Ascending aorta (tissue), 2 donors: ENCODE measurements around the gene PIPOX. TPM values are rescaled to one million over a fixed set of nuclear protein-coding genes. Genes with fewer than 3 reads are reported as not detected.

Experiments
- DNase-seq, 2 donors: peaks; one replicate each; pipeline ENCODE4 v3.0.0-alpha.2; 2019; ENCODE audit warnings: low spot score in 2 of 2
- H3K27ac ChIP-seq, 2 donors: fragments of 200-600 bp; sonication (generic); one replicate each; pipeline ENCODE4 v1.5.1; 2016 to 2017; ENCODE audit warnings: mild to moderate bottlenecking in 1 of 2
- H3K27me3 ChIP-seq: fragments of 200-600 bp; sonication (generic); one replicate; pipeline ENCODE4 v1.5.1; 2017
- H3K36me3 ChIP-seq, 2 donors: fragments of 200-600 bp; sonication (generic); one replicate each; pipeline ENCODE4 v1.5.1; 2016
- H3K4me1 ChIP-seq, 2 donors: fragments of 200-600 bp; sonication (generic); one replicate each; pipeline ENCODE4 v1.5.1; 2016 to 2017; ENCODE audit warnings: mild to moderate bottlenecking in 1 of 2
- H3K4me3 ChIP-seq, 2 donors: fragments of 200-600 bp; sonication (generic); one replicate each; pipeline ENCODE4 v1.5.1; 2016 to 2017; ENCODE audit warnings: mild to moderate bottlenecking in 1 of 2
- H3K9me3 ChIP-seq, 2 donors: fragments of 200-600 bp; sonication (generic); one replicate each; pipeline ENCODE4 v1.5.1; 2016
- CTCF ChIP-seq, 3 experiments: fragments of 200-600 bp in 2 of 3; fragments of 450-650 bp in 1 of 3; sonication (generic) in 2 of 3; IDR thresholded peaks; one replicate each; pipeline ENCODE4 v1.5.1; 2016 to 2019; ENCODE audit warnings: antibody characterized with exemption in 3 of 3, mild to moderate bottlenecking in 1 of 3, moderate library complexity in 1 of 3
- intact Hi-C: fragments of 100-400 bp; cut with DNase I; formaldehyde crosslinking; loops from one replicate; pipeline ENCODE4 v1.15.1; 2023
- total RNA-seq: library from RNA; depleted of rRNA; stranded (reverse); fragments of >200 nt; gene quantifications from one replicate; pipeline ENCODE4 v1.1.0, GENCODE V29; 2016

PIPOX gene
- total RNA-seq, 1 donor from 2014 or later, result not detected

DNA sequence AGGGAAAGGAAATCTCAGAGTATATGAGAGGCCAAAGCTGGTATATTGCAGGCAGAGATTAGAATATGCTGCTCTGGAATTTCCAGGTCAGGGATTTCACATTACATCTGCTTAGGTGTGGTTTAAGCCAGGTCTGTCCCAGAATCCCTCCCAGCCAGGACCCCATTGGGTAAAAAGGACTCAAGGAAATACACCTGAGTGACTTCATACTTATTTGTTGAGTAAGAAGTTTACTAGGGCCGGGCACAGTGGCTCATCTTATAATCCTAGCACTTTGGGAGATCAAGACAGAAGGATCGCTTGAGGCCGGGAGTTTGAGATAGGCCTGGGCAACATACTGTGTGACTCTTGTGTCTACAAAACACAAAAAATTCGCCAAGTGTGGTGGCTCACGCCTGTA lies 7.2 kb downstream of the PIPOX start:
- Histone ChIP-seq H3K9me3 (no peaks in the 10 kb centered on the region), H3K27ac (no peak overlapping the region), H3K4me3 (no peak overlapping the region), H3K27me3 (no peaks in the 10 kb centered on the region), H3K4me1 (no peaks in the 10 kb centered on the region), H3K36me3 (no peaks in the 10 kb centered on the region)
- TF ChIP-seq CTCF (IDR thresholded peaks at IDR 0.05), result no peak
- no peak for DNase-seq
- intact Hi-C loops, result loop anchor here (10.0 kb wide), 1 partner anchor 815 kb away; no protein-coding TSS in a partner anchor

GRCh38 chr17:29051194-29051593 lies 8.3 kb downstream of the PIPOX start:
- no peaks in the 10 kb centered on the region for H3K4me1 ChIP-seq
- no peaks in the 10 kb centered on the region for H3K9me3 ChIP-seq
- no peak overlapping the region for H3K4me3 ChIP-seq
- no peak overlapping the region for H3K27ac ChIP-seq
- no peaks in the 10 kb centered on the region for H3K36me3 ChIP-seq
- no peaks in the 10 kb centered on the region for H3K27me3 ChIP-seq
- no peak for TF ChIP-seq CTCF (IDR thresholded peaks at IDR 0.05)
- intact Hi-C loops, result loop anchor here (10.0 kb wide), 1 partner anchor 816 kb away; no protein-coding TSS in a partner anchor
- DNase-seq, result no peak

- H3K27me3 ChIP-seq, result no peaks in the 10 kb centered on the region
- intact Hi-C loops, result loop anchor here (10.0 kb wide), 1 partner anchor 817 kb away; no protein-coding TSS in a partner anchor
- H3K27ac ChIP-seq, result no peak overlapping the region
- no peak for DNase-seq
- H3K9me3 ChIP-seq, result no peaks in the 10 kb centered on the region
- H3K4me3 ChIP-seq, result no peak overlapping the region
- TF ChIP-seq CTCF (IDR thresholded peaks at IDR 0.05), result no peak
- no peaks in the 10 kb centered on the region for H3K4me1 ChIP-seq
- H3K36me3 ChIP-seq, result no peaks in the 10 kb centered on the region
Measured at GRCh38 chr17:29051731-29052130, 8.8 kb downstream of the PIPOX start.

DNA sequence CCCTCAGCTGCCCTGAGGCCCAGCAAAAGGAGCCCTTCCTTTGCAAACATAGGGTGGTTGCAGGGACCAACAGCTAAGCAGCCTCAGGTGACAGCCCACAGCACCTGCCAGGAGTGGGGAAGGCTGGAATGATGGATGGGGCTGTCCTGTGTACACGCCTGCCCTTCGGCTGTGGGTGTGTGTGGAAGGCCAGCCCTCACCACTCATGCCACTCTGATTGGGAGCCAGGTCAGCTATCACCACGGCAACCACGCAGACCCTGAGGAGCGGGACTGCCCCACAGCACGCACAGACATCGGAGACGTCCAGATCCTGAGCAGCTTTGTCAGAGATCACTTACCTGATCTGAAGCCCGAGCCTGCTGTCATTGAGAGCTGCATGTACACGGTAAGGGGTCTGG lies 11.9 kb downstream of the PIPOX start:
- Histone ChIP-seq H3K9me3 (no peaks in the 10 kb centered on the region), H3K36me3 (no peaks in the 10 kb centered on the region), H3K27ac (no peak overlapping the region), H3K4me1 (no peaks in the 10 kb centered on the region), H3K27me3 (no peaks in the 10 kb centered on the region), H3K4me3 (no peak overlapping the region)
- no peak for DNase-seq
- no peak for TF ChIP-seq CTCF (IDR thresholded peaks at IDR 0.05)
- intact Hi-C loops, result loop anchor here (10.0 kb wide), 1 partner anchor 820 kb away; no protein-coding TSS in a partner anchor

GRCh38 chr17:29057361-29057760 lies 14.4 kb downstream of the PIPOX start:
- TF ChIP-seq CTCF (IDR thresholded peaks at IDR 0.05), result no peak
- Histone ChIP-seq H3K36me3 (no peaks in the 10 kb centered on the region), H3K9me3 (no peaks in the 10 kb centered on the region), H3K27ac (no peak overlapping the region), H3K4me1 (no peaks in the 10 kb centered on the region), H3K4me3 (no peak overlapping the region), H3K27me3 (no peaks in the 10 kb centered on the region)
- intact Hi-C loops, result loop anchor here (10.0 kb wide), 1 partner anchor 823 kb away; no protein-coding TSS in a partner anchor
- DNase-seq, result no peak

GRCh38 chr17:29058391-29058790 lies 15.4 kb downstream of the PIPOX start:
- H3K27ac ChIP-seq, result no peak overlapping the region
- no peaks in the 10 kb centered on the region for H3K4me1 ChIP-seq
- no peaks in the 10 kb centered on the region for H3K36me3 ChIP-seq
- TF ChIP-seq CTCF (IDR thresholded peaks at IDR 0.05), result no peak
- H3K9me3 ChIP-seq, result no peaks in the 10 kb centered on the region
- H3K4me3 ChIP-seq, result no peak overlapping the region
- no peak for DNase-seq
- intact Hi-C loops, result loop anchor here (10.0 kb wide), 1 partner anchor 824 kb away; no protein-coding TSS in a partner anchor
- no peaks in the 10 kb centered on the region for H3K27me3 ChIP-seq
